GM12873 (cell line): Measurements from ENCODE around the gene ANP32B.
A peak's percentile ranks its signal among the peaks of the same experiment; 100 is the strongest.

ENCODE experiments used
- CTCF ChIP-seq: IDR thresholded peaks from 2 replicates; pipeline ENCODE4 v1.5.1; 2012; ENCODE audit warnings: low read depth, mild to moderate bottlenecking, moderate library complexity, low read length, control low read depth; ENCODE audit not compliant: insufficient read depth; ENCODE audit errors: missing control alignments

The ANP32B gene

GRCh38 chr9:98045234-98046179 is 62.4 kb downstream of the ANP32B start:
- peak; percentile 21 for TF ChIP-seq CTCF

- no peak for TF ChIP-seq CTCF
Observed at GRCh38 chr9:98046180-98046543, 63.0 kb downstream of the ANP32B start.

- no peak for TF ChIP-seq CTCF
Observed at GRCh38 chr9:98047002-98047401, 63.9 kb downstream of the ANP32B start.

GRCh38 chr9:98049288-98050072 is 66.3 kb downstream of the ANP32B start:
- no peak for TF ChIP-seq CTCF

GRCh38 chr9:98050351-98050750 is 67.2 kb downstream of the ANP32B start:
- TF ChIP-seq CTCF = no peak

GRCh38 chr9:98054376-98054951 is 71.3 kb downstream of the ANP32B start:
- TF ChIP-seq CTCF = no peak

GRCh38 chr9:98056269-98057137 is 73.4 kb downstream of the ANP32B start, which contains the start of gene NANS:
Gene NANS, plus strand, starts transcription at chr9:98056732. Its CDS starts 77 bp downstream, at chr9:98056809.
- no peak for TF ChIP-seq CTCF
